ENCODE measurements around the gene DERA.
"Not testable (repeated sequence)": the region's sequence is repeated elsewhere in the genome, so short reads cannot be mapped to it uniquely, and the experiment has no call there.

GRCh38 chr12:15948461-15948860 is 37.3 kb downstream of the DERA start:
- TF ChIP-seq CTCF, EZH2phosphoT487 (IDR thresholded peaks at IDR 0.05; ENCODE audit: low read length): not testable (repeated sequence)

Measured in MM.1S (cell line).